Upper lobe of left lung (tissue), 6 donors: ENCODE data around the gene DTWD2. TPM values are rescaled to one million over a fixed set of nuclear protein-coding genes. Genes with fewer than 3 reads are reported as not detected.
"Not testable (repeated sequence)": the region's sequence is repeated elsewhere in the genome, so short reads cannot be mapped to it uniquely, and the experiment has no call there.

Experiments
- ATAC-seq, 2 donors: fragments of 200-7000 bp; cut with Tn5 transposase; one replicate each; pipeline ENCODE4 v1.9.1; 2022; ENCODE audit warnings: mild to moderate bottlenecking in 2 of 2, moderate library complexity in 2 of 2; ENCODE audit not compliant: low FRiP score in 2 of 2
- DNase-seq, 2 donors: peaks; one replicate each; pipeline ENCODE4 v3.0.0-alpha.2; 2019 to 2020
- H3K27ac ChIP-seq, 4 donors: fragments of 200-600 bp; sonication (generic); one replicate each; pipeline ENCODE4 v1.5.1; 2016 to 2019
- H3K27me3 ChIP-seq, 4 donors: fragments of 200-600 bp; sonication (generic); one replicate each; pipeline ENCODE4 v1.5.1; 2017 to 2019
- H3K36me3 ChIP-seq, 4 donors: fragments of 200-600 bp; sonication (generic); one replicate each; pipeline ENCODE4 v1.5.1; 2016 to 2019
- H3K4me1 ChIP-seq, 4 donors: fragments of 200-600 bp; sonication (generic); one replicate each; pipeline ENCODE4 v1.5.1; 2018 to 2019
- H3K4me3 ChIP-seq, 4 donors: fragments of 200-600 bp; sonication (generic); one replicate each; pipeline ENCODE4 v1.5.1; 2017 to 2019; ENCODE audit warnings: mild to moderate bottlenecking in 2 of 4, moderate library complexity in 1 of 4
- H3K9me3 ChIP-seq, 4 donors: fragments of 200-600 bp; sonication (generic); one replicate each; pipeline ENCODE4 v1.5.1; 2018 to 2019
- CTCF ChIP-seq, 6 experiments: fragments of 450-650 bp in 4 of 6; fragments of 200-600 bp in 2 of 6; sonication (generic) in 2 of 6; IDR thresholded peaks; one replicate each; pipeline ENCODE4 v1.5.1; 2016 to 2019; ENCODE audit warnings: antibody characterized with exemption in 6 of 6
- EP300 ChIP-seq, 4 donors: sonication (generic); formaldehyde crosslinking; IDR thresholded peaks; one replicate each; pipeline ENCODE4 v1.5.1; 2017; ENCODE audit warnings: antibody characterized with exemption in 4 of 4, control low read depth in 2 of 4
- POLR2A ChIP-seq, 4 donors: fragments of 450-650 bp; IDR thresholded peaks; one replicate each; pipeline ENCODE4 v1.5.1; 2016 to 2017; ENCODE audit warnings: antibody characterized with exemption in 4 of 4, mild to moderate bottlenecking in 2 of 4
- POLR2AphosphoS5 ChIP-seq, 2 donors: sonication (generic); formaldehyde crosslinking; IDR thresholded peaks; one replicate each; pipeline ENCODE4 v1.5.1; 2017; ENCODE audit warnings: antibody characterized with exemption in 2 of 2
- WGBS, 2 donors: methylation state at CpG; one replicate each; pipeline ENCODE4 v1.1.5; 2017 to 2018; 5-methylcytosine and 5-hydroxymethylcytosine counted together
- total RNA-seq, 6 donors: library from RNA; depleted of rRNA in 4 of 6; stranded (reverse); fragments of >200 nt in 4 of 6; gene quantifications; one replicate each; pipeline versions ENCODE4 v1.1.0 to v1.2.1, GENCODE V29; 2016 to 2021
- donor health status: DM: no; HTN: no; CAD: no; lungs with moderate emphysema.
- donor health status: DM: no; HTN: yes; CAD: no; lungs with severe emphysema.

Gene DTWD2
- total RNA-seq, 6 donors from 2014 or later: 7.1 to 14.7 (median 9.5) TPM

GRCh38 chr5:118921866-118922265, 66.5 kb downstream of the DTWD2 start:
- Histone ChIP-seq H3K4me3 (no peak overlapping the region), H3K36me3 (no peaks in the 10 kb centered on the region), H3K27me3 (no peaks in the 10 kb centered on the region), H3K4me1 (peaks cover 0 to 5% (median 0%) of the 10 kb centered on the region in 4 donors), H3K9me3 (no peaks in the 10 kb centered on the region), H3K27ac (no peak overlapping the region)
- no peak for DNase-seq
- no peak for ATAC-seq
- WGBS, 2 donors: 87 to 91% methylated on average over 2 of the region's 2 CpGs
- TF ChIP-seq POLR2A (IDR thresholded peaks at IDR 0.05): no peak
- no peak for TF ChIP-seq POLR2AphosphoS5 (IDR thresholded peaks at IDR 0.05)
- no peak for TF ChIP-seq CTCF (IDR thresholded peaks at IDR 0.05)
- TF ChIP-seq EP300 (IDR thresholded peaks at IDR 0.05): no peak

DNA sequence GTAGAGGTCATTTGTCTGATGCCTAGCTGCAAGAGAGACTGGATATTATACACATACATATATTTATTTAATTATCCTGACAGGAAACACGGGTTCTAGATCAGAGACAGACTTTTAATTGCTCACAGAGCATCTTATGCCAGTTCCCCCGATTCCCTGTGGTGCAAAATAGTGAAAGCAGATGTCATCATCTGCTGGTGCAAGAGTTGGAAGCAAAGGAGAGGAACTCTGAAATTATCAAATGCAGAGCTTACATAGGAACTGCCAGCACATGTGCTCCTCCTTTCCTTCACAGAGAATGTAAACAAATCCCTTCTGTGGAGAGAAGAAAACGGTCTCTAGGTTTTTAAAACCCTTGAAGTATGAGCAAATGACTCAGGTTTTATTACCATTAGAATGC, 69.3 kb downstream of the DTWD2 start:
- DNase-seq: no peak
- 70 to 76% methylated on average over 3 of the region's 3 CpGs for WGBS, 2 donors
- TF ChIP-seq POLR2AphosphoS5 (IDR thresholded peaks at IDR 0.05): no peak
- TF ChIP-seq POLR2A (IDR thresholded peaks at IDR 0.05): no peak

DNA sequence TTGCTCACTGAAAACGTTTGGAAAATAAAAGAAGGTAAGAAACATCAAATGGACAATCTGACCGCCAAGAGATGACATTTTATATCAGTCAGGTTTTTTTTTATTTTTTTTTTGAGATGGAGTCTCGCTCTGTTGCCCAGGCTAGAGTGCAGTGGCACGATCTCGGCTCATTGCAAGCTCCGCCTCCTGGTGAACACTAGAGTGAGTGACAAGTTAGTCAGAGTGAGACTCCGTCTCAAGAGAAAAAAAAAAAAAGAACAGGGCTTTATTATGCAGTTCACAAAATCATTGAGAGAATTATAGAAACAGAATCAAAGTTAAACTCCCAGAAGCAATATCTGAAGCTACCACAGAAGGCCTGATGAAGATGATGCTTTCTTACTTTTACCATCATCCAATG, 70.1 kb downstream of the DTWD2 start:
- no peak for TF ChIP-seq EP300 (IDR thresholded peaks at IDR 0.05)
- TF ChIP-seq POLR2AphosphoS5 (IDR thresholded peaks at IDR 0.05): no peak
- TF ChIP-seq POLR2A (IDR thresholded peaks at IDR 0.05): no peak
- no peak for TF ChIP-seq CTCF (IDR thresholded peaks at IDR 0.05)
- WGBS, 2 donors: 96 to 97% methylated on average over 7 of the region's 7 CpGs
- Histone ChIP-seq H3K36me3 (no peaks in the 10 kb centered on the region), H3K4me1 (peaks cover 0 to 2% (median 0%) of the 10 kb centered on the region in 4 donors), H3K27ac (no peak overlapping the region), H3K9me3 (no peaks in the 10 kb centered on the region), H3K4me3 (no peak overlapping the region), H3K27me3 (no peaks in the 10 kb centered on the region)
- ATAC-seq (no peak), DNase-seq (no peak)

More for the DNA sequence above, 69.3 kb downstream of the DTWD2 start:
- H3K36me3 ChIP-seq: no peaks in the 10 kb centered on the region
- no peak for ATAC-seq
- H3K27ac ChIP-seq: no peak overlapping the region
- H3K27me3 ChIP-seq: no peaks in the 10 kb centered on the region
- peaks cover 0 to 5% (median 0%) of the 10 kb centered on the region in 4 donors for H3K4me1 ChIP-seq
- H3K9me3 ChIP-seq: no peaks in the 10 kb centered on the region
- H3K4me3 ChIP-seq: no peak overlapping the region

DNA sequence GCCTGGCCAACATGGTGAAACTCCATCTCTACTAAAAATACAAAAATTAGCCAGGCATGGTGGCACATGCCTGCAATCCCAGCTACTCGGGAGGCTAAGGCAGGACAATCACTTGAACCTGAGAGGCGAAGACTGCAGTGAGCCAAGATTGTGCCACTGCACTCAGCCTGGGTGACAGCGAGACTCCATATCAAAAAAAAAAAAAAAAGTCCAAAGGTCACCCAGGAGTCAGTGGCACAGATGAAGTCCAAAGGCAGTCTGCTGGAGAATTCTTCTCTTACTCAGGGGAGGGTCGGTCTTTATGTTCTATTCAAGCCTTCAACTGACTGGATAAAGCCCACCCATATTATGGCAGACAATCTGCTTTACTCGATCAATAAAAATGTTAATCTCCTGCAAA, 80.8 kb downstream of the DTWD2 start:
- not testable (repeated sequence) for H3K4me3 ChIP-seq, H3K4me1 ChIP-seq, H3K36me3 ChIP-seq, H3K27ac ChIP-seq, H3K9me3 ChIP-seq, ATAC-seq, H3K27me3 ChIP-seq, DNase-seq
- WGBS, 2 donors: 86 to 96% methylated on average over 5 of the region's 5 CpGs

GRCh38 chr5:118906947-118907346, 81.4 kb downstream of the DTWD2 start:
- TF ChIP-seq POLR2A (IDR thresholded peaks at IDR 0.05): no peak
- no peak for TF ChIP-seq POLR2AphosphoS5 (IDR thresholded peaks at IDR 0.05)
- no peak for TF ChIP-seq CTCF (IDR thresholded peaks at IDR 0.05)
- no peak for TF ChIP-seq EP300 (IDR thresholded peaks at IDR 0.05)
- DNase-seq: no peak
- Histone ChIP-seq H3K4me3 (no peak overlapping the region), H3K9me3 (no peaks in the 10 kb centered on the region), H3K27me3 (no peaks in the 10 kb centered on the region), H3K36me3 (no peaks in the 10 kb centered on the region), H3K4me1 (no peaks in the 10 kb centered on the region), H3K27ac (no peak overlapping the region)
- no peak for ATAC-seq

DNA sequence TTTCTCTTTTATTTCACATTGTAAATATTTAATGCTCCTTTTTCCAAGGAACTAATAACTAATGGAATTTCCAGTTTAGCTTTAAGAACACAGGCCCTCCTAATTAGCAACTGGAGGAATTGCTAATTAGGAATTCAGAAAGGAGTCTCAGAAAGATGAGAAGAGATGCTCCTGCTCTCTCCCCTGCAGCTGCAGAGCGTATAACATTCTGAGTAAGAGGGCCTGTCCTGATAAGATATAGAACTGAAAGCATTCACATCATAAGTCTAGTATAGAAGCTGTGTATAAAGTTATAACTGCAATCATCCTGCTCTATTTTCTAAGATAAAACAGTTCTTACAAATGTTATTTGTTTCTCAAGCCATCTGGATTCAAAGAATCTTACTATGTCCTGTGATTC, 83.2 kb downstream of the DTWD2 start:
- TF ChIP-seq POLR2AphosphoS5 (IDR thresholded peaks at IDR 0.05) (no peak), EP300 (IDR thresholded peaks at IDR 0.05) (no peak), POLR2A (IDR thresholded peaks at IDR 0.05) (no peak), CTCF (IDR thresholded peaks at IDR 0.05) (no peak)
- H3K27ac ChIP-seq: no peak overlapping the region
- DNase-seq (no peak), ATAC-seq (no peak)
- WGBS, 2 donors: 97 to 100% methylated on average over 1 of the region's 1 CpG
- no peaks in the 10 kb centered on the region for H3K4me1 ChIP-seq
- no peaks in the 10 kb centered on the region for H3K36me3 ChIP-seq
- no peaks in the 10 kb centered on the region for H3K27me3 ChIP-seq
- no peaks in the 10 kb centered on the region for H3K9me3 ChIP-seq
- no peak overlapping the region for H3K4me3 ChIP-seq
